Measurements from ENCODE around the gene CCDC27. TPM values are rescaled to one million over a fixed set of nuclear protein-coding genes. Genes with fewer than 3 reads are reported as not detected.
A peak's percentile ranks its signal among the peaks of the same experiment; 100 is the strongest.
"Not testable (repeated sequence)": the region's sequence is repeated elsewhere in the genome, so short reads cannot be mapped to it uniquely, and the experiment has no call there.

The CCDC27 gene
- total and polyA plus RNA-seq, 4 donors = not detected

DNA sequence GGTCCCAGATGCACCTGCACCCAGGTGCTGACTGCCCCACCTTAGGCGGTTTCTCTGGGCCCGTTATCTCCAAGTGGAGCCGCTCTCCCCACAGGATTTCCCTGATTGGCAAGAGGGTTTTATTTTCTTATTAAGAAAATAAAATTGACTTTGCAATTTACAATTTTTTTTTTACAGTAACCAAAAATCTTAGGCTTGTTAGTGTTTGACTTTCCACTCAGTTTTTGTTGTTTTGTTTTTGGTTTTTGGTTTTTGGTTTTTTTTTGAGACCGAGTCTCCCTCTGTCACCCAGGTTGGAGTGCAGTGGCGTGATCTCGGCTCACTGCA lies 4.8 kb upstream of the CCDC27 start:
- Histone ChIP-seq H3K4me1 (ENCODE audit: control insufficient read depth in 1 of 2, insufficient read depth in 2 of 2, low read length in 2 of 2) (no peaks in the 10 kb centered on the region), H3K27me3 (ENCODE audit: control insufficient read depth in 1 of 2, insufficient read depth in 2 of 2, low read length in 1 of 2) (no peaks in the 10 kb centered on the region), H3K36me3 (ENCODE audit: control insufficient read depth in 1 of 2, insufficient read depth in 2 of 2, low read length in 1 of 2) (peaks cover 0 to 2% of the 10 kb centered on the region in 2 donors), H3K9me3 (ENCODE audit: control insufficient read depth, low read length) (no peaks in the 10 kb centered on the region), H3K4me3 (ENCODE audit: low read length in 2 of 2) (peak overlapping the region; percentile 74 to 82), H3K27ac (ENCODE audit: low read depth in 1 of 2, low read length in 2 of 2) (no peak overlapping the region)
- ATAC-seq (ENCODE audit: low FRiP score) (no peak), DNase-seq (no peak)
- 40 to 42% methylated on average over 6 of the region's 6 CpGs for WGBS, 2 donors
- intact Hi-C loops (cut with DNase I) = no loop called here

DNA sequence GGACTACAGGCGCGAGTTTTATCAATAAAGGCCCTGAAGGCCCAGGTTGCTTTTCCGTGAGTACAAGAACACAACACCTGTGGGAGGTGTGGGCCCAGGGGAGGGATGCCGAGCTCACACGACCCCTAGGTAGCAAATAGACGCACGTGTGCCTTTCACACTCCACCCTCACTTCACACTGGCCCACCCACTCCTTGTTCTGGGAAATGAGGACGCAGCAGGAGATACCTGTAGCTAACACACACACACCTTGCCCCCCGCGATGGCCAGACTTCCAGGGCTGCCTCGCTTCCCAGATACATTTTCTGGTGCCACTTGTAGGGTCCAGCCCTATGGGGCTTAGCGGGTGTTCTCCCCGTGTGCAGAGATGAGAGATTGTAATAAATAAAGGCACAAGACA lies 4.3 kb upstream of the CCDC27 start:
- Histone ChIP-seq H3K27ac (ENCODE audit: low read depth in 1 of 2, low read length in 2 of 2) (no peak overlapping the region), H3K4me1 (ENCODE audit: control insufficient read depth in 1 of 2, insufficient read depth in 2 of 2, low read length in 2 of 2) (no peaks in the 10 kb centered on the region), H3K27me3 (ENCODE audit: control insufficient read depth in 1 of 2, insufficient read depth in 2 of 2, low read length in 1 of 2) (no peaks in the 10 kb centered on the region), H3K4me3 (ENCODE audit: low read length in 2 of 2) (no peak overlapping the region), H3K36me3 (ENCODE audit: control insufficient read depth in 1 of 2, insufficient read depth in 2 of 2, low read length in 1 of 2) (peaks cover 0 to under 1% of the 10 kb centered on the region in 2 donors), H3K9me3 (ENCODE audit: control insufficient read depth, low read length) (no peaks in the 10 kb centered on the region)
- WGBS, 2 donors = 80 to 89% methylated on average over 13 of the region's 13 CpGs
- no peak for ATAC-seq (ENCODE audit: low FRiP score)
- intact Hi-C loops (cut with DNase I) = no loop called here
- DNase-seq = peak in 1 of 2 donors; percentile 54

DNA sequence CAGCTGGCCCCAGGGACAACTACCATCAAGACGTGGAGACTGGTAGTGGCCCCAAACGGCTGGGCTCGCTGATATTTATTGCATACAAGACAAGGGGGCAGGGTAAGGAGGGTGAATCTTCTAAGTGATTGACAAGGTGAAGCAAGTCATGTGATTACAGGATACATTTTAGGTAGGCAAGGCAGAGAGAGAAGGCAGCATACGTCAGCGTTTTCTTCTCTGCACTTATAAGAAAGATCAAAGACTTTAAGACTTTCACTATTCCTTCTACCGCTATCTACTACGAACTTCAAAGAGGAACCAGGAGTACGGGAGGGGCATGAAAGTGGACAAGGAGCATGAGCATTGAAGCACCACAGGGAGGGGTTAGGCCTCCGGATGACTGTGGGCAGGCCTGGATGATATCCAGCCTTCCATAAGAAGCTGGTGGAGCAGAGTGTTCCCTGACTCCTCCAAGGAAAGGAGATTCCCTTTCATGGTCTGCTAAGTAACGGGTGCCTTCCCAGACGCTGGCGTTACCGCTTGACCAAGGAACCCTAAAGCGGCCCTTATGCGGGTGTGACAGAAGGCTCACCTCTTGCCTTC lies 3.8 kb upstream of the CCDC27 start:
- DNase-seq = peak in 1 of 2 donors; percentile 40
- intact Hi-C loops (cut with DNase I); H3K27me3 ChIP-seq (ENCODE audit: control insufficient read depth in 1 of 2, insufficient read depth in 2 of 2, low read length in 1 of 2); H3K4me3 ChIP-seq (ENCODE audit: low read length in 2 of 2); ATAC-seq (ENCODE audit: low FRiP score); H3K9me3 ChIP-seq (ENCODE audit: control insufficient read depth, low read length); H3K36me3 ChIP-seq (ENCODE audit: control insufficient read depth in 1 of 2, insufficient read depth in 2 of 2, low read length in 1 of 2); H3K4me1 ChIP-seq (ENCODE audit: control insufficient read depth in 1 of 2, insufficient read depth in 2 of 2, low read length in 2 of 2); H3K27ac ChIP-seq (ENCODE audit: low read depth in 1 of 2, low read length in 2 of 2): not testable (repeated sequence)
- WGBS, 2 donors = 81 to 83% methylated on average over 15 of the region's 15 CpGs

DNA sequence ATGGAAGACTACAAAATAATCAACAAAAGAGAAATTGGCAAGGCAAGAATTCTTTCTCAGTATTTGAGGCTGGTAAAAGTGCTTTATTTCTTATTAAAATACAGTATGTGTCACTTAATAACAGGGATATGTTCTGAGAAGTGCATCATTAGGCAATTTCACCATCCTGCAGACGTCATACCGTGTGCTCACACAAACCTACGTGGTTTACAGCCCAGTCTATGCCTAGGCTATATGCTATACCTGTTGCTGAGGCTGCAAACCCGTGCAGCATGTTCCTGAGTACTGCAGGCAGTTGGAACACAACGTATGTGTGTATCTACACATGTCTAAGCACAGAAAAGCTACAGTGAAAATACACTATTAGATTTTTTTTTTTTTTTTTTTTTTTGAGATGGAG lies 2.7 kb upstream of the CCDC27 start:
- intact Hi-C loops (cut with DNase I) = no loop called here
- Histone ChIP-seq H3K4me3 (ENCODE audit: low read length in 2 of 2) (no peak overlapping the region), H3K27me3 (ENCODE audit: control insufficient read depth in 1 of 2, insufficient read depth in 2 of 2, low read length in 1 of 2) (no peaks in the 10 kb centered on the region), H3K36me3 (ENCODE audit: control insufficient read depth in 1 of 2, insufficient read depth in 2 of 2, low read length in 1 of 2) (no peaks in the 10 kb centered on the region), H3K4me1 (ENCODE audit: control insufficient read depth in 1 of 2, insufficient read depth in 2 of 2, low read length in 2 of 2) (no peaks in the 10 kb centered on the region), H3K27ac (ENCODE audit: low read depth in 1 of 2, low read length in 2 of 2) (no peak overlapping the region), H3K9me3 (ENCODE audit: control insufficient read depth, low read length) (no peaks in the 10 kb centered on the region)
- no peak for ATAC-seq (ENCODE audit: low FRiP score)
- 64 to 67% methylated on average over 5 of the region's 5 CpGs for WGBS, 2 donors
- DNase-seq = no peak

DNA sequence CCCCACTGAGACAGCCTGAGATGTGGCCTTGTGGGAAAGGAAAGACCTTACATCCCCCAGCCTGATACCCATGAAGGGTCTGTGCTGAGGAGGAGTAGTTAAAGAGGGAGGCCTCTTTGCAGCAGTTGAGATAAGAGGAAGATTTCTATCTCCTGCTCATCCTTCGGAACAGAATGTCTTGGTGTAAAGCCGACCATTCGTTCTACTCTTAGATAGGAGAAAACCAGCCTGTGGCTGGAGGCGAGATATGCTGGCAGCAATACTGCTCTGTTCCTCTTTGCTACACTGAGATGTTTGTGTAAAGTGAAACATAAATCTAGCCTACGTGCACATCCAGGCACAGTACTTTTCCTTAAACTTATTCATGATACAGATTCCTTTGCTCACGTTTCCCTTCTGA lies 1.5 kb upstream of the CCDC27 start:
- intact Hi-C loops (cut with DNase I) = no loop called here
- H3K27me3 ChIP-seq (ENCODE audit: control insufficient read depth in 1 of 2, insufficient read depth in 2 of 2, low read length in 1 of 2) = no peaks in the 10 kb centered on the region
- H3K4me1 ChIP-seq (ENCODE audit: control insufficient read depth in 1 of 2, insufficient read depth in 2 of 2, low read length in 2 of 2) = no peaks in the 10 kb centered on the region
- H3K9me3 ChIP-seq (ENCODE audit: control insufficient read depth, low read length) = no peaks in the 10 kb centered on the region
- WGBS, 2 donors = 61 to 65% methylated on average over 6 of the region's 6 CpGs
- no peak overlapping the region for H3K27ac ChIP-seq (ENCODE audit: low read depth in 1 of 2, low read length in 2 of 2)
- H3K4me3 ChIP-seq (ENCODE audit: low read length in 2 of 2) = no peak overlapping the region
- ATAC-seq (ENCODE audit: low FRiP score) (no peak), DNase-seq (no peak)
- no peaks in the 10 kb centered on the region for H3K36me3 ChIP-seq (ENCODE audit: control insufficient read depth in 1 of 2, insufficient read depth in 2 of 2, low read length in 1 of 2)

DNA sequence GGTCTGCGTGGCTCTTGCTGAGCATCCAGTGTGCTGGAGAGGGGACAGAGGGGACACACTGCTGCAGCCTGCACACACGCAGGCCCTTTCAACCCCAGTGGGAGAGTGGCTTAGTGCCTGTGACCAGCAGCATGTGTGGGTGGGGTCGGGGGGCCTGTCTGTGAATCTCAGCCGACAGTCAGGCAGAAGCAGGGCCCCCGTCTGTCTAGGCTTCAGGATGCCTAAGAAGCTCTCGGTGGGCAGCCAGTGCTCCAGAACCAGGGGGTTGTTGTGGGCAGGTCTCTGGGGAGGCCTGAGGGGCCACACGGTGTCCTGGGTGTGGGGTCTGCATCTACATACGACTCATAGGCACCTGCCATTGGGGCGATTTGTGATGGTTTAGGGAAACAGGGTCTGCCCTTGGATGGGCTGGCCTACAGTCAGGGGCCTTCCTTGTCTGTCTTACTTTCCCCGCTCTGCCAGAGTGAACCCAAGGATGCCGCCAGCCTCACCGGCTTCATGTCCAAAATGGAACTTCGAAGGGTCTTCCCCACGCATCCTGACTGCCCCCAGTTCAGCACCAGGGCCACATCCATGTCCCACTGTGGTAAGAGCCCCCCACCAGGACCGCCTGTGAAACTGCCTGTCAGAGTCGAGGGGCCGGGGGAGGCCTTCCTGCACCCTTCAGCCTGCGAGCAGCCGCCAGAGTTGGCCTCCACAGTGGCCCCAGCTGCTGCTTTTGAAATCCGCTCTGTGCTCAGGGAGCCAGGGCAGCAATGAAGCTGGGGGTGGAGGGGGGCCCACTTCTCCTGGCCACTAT lies 1.6 kb downstream of the CCDC27 start:
- WGBS, 2 donors = 83 to 87% methylated on average over 20 of the region's 20 CpGs
- intact Hi-C loops (cut with DNase I) = no loop called here
- H3K4me3 ChIP-seq (ENCODE audit: low read length in 2 of 2) = no peak overlapping the region
- no peak for DNase-seq
- no peaks in the 10 kb centered on the region for H3K36me3 ChIP-seq (ENCODE audit: control insufficient read depth in 1 of 2, insufficient read depth in 2 of 2, low read length in 1 of 2)
- no peaks in the 10 kb centered on the region for H3K9me3 ChIP-seq (ENCODE audit: control insufficient read depth, low read length)
- no peak overlapping the region for H3K27ac ChIP-seq (ENCODE audit: low read depth in 1 of 2, low read length in 2 of 2)
- ATAC-seq (ENCODE audit: low FRiP score) = no peak
- H3K27me3 ChIP-seq (ENCODE audit: control insufficient read depth in 1 of 2, insufficient read depth in 2 of 2, low read length in 1 of 2) = no peaks in the 10 kb centered on the region
- no peaks in the 10 kb centered on the region for H3K4me1 ChIP-seq (ENCODE audit: control insufficient read depth in 1 of 2, insufficient read depth in 2 of 2, low read length in 2 of 2)

DNA sequence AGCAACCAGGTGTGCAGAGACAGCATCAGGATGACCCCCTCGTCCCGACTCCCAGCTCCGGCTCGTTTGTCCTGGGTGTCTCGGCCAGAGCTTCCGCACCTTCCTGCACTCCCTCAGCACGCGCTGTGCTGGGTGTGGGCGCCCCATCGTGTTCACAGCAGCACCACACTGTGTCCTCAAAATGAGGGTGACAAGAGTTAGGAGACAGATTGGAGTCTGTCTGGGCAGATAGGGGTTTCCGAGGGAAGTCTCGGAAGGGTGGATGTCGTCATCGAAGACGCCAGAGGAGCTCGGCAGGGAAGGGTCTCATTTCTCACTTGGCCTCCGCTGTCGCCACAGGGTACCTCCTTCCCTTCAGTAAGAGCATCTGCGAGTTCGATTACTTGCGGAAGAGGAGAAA lies 4.1 kb downstream of the CCDC27 start:
- Histone ChIP-seq H3K27me3 (ENCODE audit: control insufficient read depth in 1 of 2, insufficient read depth in 2 of 2, low read length in 1 of 2) (no peaks in the 10 kb centered on the region), H3K36me3 (ENCODE audit: control insufficient read depth in 1 of 2, insufficient read depth in 2 of 2, low read length in 1 of 2) (no peaks in the 10 kb centered on the region), H3K9me3 (ENCODE audit: control insufficient read depth, low read length) (peaks cover 1% of the 10 kb centered on the region), H3K4me3 (ENCODE audit: low read length in 2 of 2) (no peak overlapping the region), H3K4me1 (ENCODE audit: control insufficient read depth in 1 of 2, insufficient read depth in 2 of 2, low read length in 2 of 2) (no peaks in the 10 kb centered on the region), H3K27ac (ENCODE audit: low read depth in 1 of 2, low read length in 2 of 2) (no peak overlapping the region)
- intact Hi-C loops (cut with DNase I) = no loop called here
- DNase-seq (no peak), ATAC-seq (ENCODE audit: low FRiP score) (no peak)
- WGBS, 2 donors = 80 to 82% methylated on average over 21 of the region's 21 CpGs

DNA sequence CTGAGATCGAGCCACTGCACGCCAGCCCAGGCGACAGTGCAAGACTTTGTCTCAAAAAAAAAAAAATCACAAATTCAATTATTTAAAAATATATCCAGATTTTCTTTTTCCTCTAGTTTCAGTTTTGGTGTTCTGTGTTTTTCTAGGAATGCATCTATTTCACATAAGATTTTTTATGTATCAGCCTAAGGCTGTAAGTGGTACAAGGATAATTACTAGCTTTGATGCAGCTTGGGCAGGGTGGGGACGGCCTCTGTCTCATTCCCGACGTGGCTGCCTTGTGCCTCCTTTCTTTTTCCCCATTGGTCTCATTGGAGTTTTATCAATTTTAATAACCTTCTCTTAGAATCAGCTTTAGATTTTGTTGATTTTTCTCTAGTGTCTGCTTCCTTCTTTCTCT lies 6.9 kb downstream of the CCDC27 start:
- H3K9me3 ChIP-seq (ENCODE audit: control insufficient read depth, low read length) = peaks cover 1% of the 10 kb centered on the region
- no peaks in the 10 kb centered on the region for H3K36me3 ChIP-seq (ENCODE audit: control insufficient read depth in 1 of 2, insufficient read depth in 2 of 2, low read length in 1 of 2)
- H3K27me3 ChIP-seq (ENCODE audit: control insufficient read depth in 1 of 2, insufficient read depth in 2 of 2, low read length in 1 of 2) = no peaks in the 10 kb centered on the region
- no peak overlapping the region for H3K27ac ChIP-seq (ENCODE audit: low read depth in 1 of 2, low read length in 2 of 2)
- DNase-seq (no peak), ATAC-seq (ENCODE audit: low FRiP score) (no peak)
- H3K4me3 ChIP-seq (ENCODE audit: low read length in 2 of 2) = no peak overlapping the region
- H3K4me1 ChIP-seq (ENCODE audit: control insufficient read depth in 1 of 2, insufficient read depth in 2 of 2, low read length in 2 of 2) = no peaks in the 10 kb centered on the region
- WGBS, 2 donors = 82 to 83% methylated on average over 6 of the region's 6 CpGs
- intact Hi-C loops (cut with DNase I) = no loop called here

DNA sequence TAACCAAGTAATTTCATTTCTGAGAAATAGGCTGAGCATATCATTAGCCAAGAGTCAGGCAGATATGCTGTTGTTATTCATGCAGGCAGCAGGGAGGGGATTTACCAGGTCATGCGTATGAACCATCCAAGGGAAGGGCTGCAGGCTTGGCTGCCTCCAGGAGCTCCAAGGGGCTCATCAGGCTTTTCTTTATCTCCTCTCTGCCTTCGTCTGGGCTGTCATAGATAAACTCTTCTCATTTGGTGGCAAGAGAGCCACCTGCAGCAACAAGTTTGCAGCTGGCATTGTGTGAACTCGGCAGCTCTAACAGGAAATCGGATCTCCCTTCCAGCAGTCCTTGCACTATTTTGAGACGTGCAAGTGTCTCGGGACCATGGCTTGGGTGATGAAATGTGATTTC lies 7.5 kb downstream of the CCDC27 start:
- ATAC-seq (ENCODE audit: low FRiP score) = no peak
- H3K9me3 ChIP-seq (ENCODE audit: control insufficient read depth, low read length) = peaks cover 1% of the 10 kb centered on the region
- intact Hi-C loops (cut with DNase I) = no loop called here
- no peak overlapping the region for H3K4me3 ChIP-seq (ENCODE audit: low read length in 2 of 2)
- no peak for DNase-seq
- H3K36me3 ChIP-seq (ENCODE audit: control insufficient read depth in 1 of 2, insufficient read depth in 2 of 2, low read length in 1 of 2) = no peaks in the 10 kb centered on the region
- 43 to 51% methylated on average over 6 of the region's 6 CpGs for WGBS, 2 donors
- H3K27me3 ChIP-seq (ENCODE audit: control insufficient read depth in 1 of 2, insufficient read depth in 2 of 2, low read length in 1 of 2) = no peaks in the 10 kb centered on the region
- H3K4me1 ChIP-seq (ENCODE audit: control insufficient read depth in 1 of 2, insufficient read depth in 2 of 2, low read length in 2 of 2) = no peaks in the 10 kb centered on the region
- no peak overlapping the region for H3K27ac ChIP-seq (ENCODE audit: low read depth in 1 of 2, low read length in 2 of 2)
